ENCODE measurements around the gene SEC22A.

- TF ChIP-seq CTCF (IDR thresholded peaks at IDR 0.05) (no peak), POLR2A (IDR thresholded peaks at IDR 0.05) (no peak)
Observed at GRCh38 chr3:123310741-123311140, 109.0 kb downstream of the SEC22A start.
